ENCODE results near the gene ZSCAN5A. TPM values are rescaled to one million over a fixed set of nuclear protein-coding genes. Genes with fewer than 3 reads are reported as not detected.

The ZSCAN5A gene
- total RNA-seq, 1 donor = 4.3 TPM

- H3K4me1 ChIP-seq (ENCODE audit: insufficient read depth, low read length) = no peaks in the 10 kb centered on the region
- H3K36me3 ChIP-seq (ENCODE audit: insufficient read depth, low read length) = no peaks in the 10 kb centered on the region
- no peaks in the 10 kb centered on the region for H4K20me1 ChIP-seq (ENCODE audit: insufficient read depth, low read length)
- H3K4me3 ChIP-seq (ENCODE audit: insufficient read depth, low read length) = no peak overlapping the region
- TF ChIP-seq, protein P1, sequence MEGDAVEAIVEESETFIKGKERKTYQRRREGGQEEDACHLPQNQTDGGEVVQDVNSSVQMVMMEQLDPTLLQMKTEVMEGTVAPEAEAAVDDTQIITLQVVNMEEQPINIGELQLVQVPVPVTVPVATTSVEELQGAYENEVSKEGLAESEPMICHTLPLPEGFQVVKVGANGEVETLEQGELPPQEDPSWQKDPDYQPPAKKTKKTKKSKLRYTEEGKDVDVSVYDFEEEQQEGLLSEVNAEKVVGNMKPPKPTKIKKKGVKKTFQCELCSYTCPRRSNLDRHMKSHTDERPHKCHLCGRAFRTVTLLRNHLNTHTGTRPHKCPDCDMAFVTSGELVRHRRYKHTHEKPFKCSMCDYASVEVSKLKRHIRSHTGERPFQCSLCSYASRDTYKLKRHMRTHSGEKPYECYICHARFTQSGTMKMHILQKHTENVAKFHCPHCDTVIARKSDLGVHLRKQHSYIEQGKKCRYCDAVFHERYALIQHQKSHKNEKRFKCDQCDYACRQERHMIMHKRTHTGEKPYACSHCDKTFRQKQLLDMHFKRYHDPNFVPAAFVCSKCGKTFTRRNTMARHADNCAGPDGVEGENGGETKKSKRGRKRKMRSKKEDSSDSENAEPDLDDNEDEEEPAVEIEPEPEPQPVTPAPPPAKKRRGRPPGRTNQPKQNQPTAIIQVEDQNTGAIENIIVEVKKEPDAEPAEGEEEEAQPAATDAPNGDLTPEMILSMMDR (IDR thresholded peaks at IDR 0.05; ENCODE audit: extremely low read depth, low read depth, low read length) = no peak
- H3K27ac ChIP-seq (ENCODE audit: low read depth, low read length) = no peak overlapping the region
- H3K79me2 ChIP-seq (ENCODE audit: insufficient read depth, low read length) = no peaks in the 10 kb centered on the region
- no peaks in the 10 kb centered on the region for H3K27me3 ChIP-seq (ENCODE audit: insufficient read depth, low read length)
- H2AFZ ChIP-seq (ENCODE audit: low read length) = no peak overlapping the region
- no peak overlapping the region for H3K4me2 ChIP-seq (ENCODE audit: insufficient read depth, low read length)
- DNase-seq (ENCODE audit: insufficient read length, low spot score, missing footprints) = no peak
- H3K9me3 ChIP-seq (ENCODE audit: low read depth, low read length) = no peaks in the 10 kb centered on the region
These were observed 140.6 kb downstream of the ZSCAN5A start for GRCh38 chr19:56174086-56174485.

Small RNA genes lying within 50 kb of the gene (small RNA-seq; reads per million reads assigned to genes)
- not detected for gene RF00019

Other genes with a start within 250 kb of the ZSCAN5A start
- gene ZNF787, start 193.5 kb downstream of the ZSCAN5A start, total RNA-seq = 23.6 and 27.5 TPM in 2 replicates
- gene ZNF444, start 173.6 kb downstream of the ZSCAN5A start, total RNA-seq = 13.0 and 16.6 TPM in 2 replicates
- not detected in 2 replicates for gene GALP, start 138.8 kb downstream of the ZSCAN5A start, total RNA-seq
- gene ZSCAN5B, start 117.1 kb downstream of the ZSCAN5A start, total RNA-seq = under 0.01 TPM in 1 of 2 replicates, not detected in the other
- not detected in 2 replicates for gene ZSCAN5C, start 112.6 kb downstream of the ZSCAN5A start, total RNA-seq
- not detected in 2 replicates for gene EDDM13, start 42.1 kb downstream of the ZSCAN5A start, total RNA-seq
- 2.2 and 3.2 TPM in 2 replicates for gene ZNF582, start 78.7 kb upstream of the ZSCAN5A start, total RNA-seq
- gene ZNF583, start 89.5 kb upstream of the ZSCAN5A start, total RNA-seq = 7.6 and 10.3 TPM in 2 replicates
- gene ZNF667, start 162.5 kb upstream of the ZSCAN5A start, total RNA-seq = 5.8 and 7.7 TPM in 2 replicates
- 4.7 and 5.1 TPM in 2 replicates for gene ZNF471, start 193.0 kb upstream of the ZSCAN5A start, total RNA-seq
- 7.6 and 7.7 TPM in 2 replicates for gene ZFP28, start 224.1 kb upstream of the ZSCAN5A start, total RNA-seq

Data from osteoblast (primary cell).